Hepatocyte (in vitro differentiated cells): ENCODE results near the gene TWNK.

Experiments
- CTCF ChIP-seq: fragments of 200-600 bp; sonication (generic); IDR thresholded peaks from 2 replicates; pipeline ENCODE4 v1.5.1; 2016; ENCODE audit warnings: antibody characterized with exemption, mild to moderate bottlenecking; ENCODE audit not compliant: poor library complexity
- EZH2 ChIP-seq: fragments of 200-600 bp; sonication (generic); IDR thresholded peaks from 2 replicates; pipeline ENCODE4 v1.6.1; 2016; ENCODE audit warnings: antibody characterized with exemption, mild to moderate bottlenecking, borderline replicate concordance
- EZH2phosphoT487 ChIP-seq: fragments of 200-600 bp; sonication (generic); IDR thresholded peaks from one replicate; pipeline ENCODE4 v1.6.1; 2018; ENCODE audit warnings: antibody characterized with exemption, mild to moderate bottlenecking, low read depth, moderate library complexity; ENCODE audit not compliant: unreplicated experiment, severe bottlenecking

- no peak for TF ChIP-seq CTCF
- TF ChIP-seq EZH2, result no peak
- TF ChIP-seq EZH2phosphoT487, result no peak
Measured at GRCh38 chr10:101000127-101000914, 13.0 kb downstream of the TWNK start.
